Mesenchymal stem cell (in vitro differentiated cells and primary cell): ENCODE data around the gene TBC1D14.
A peak's percentile ranks its signal among the peaks of the same experiment; 100 is the strongest.

Experiments
- DNase-seq: peaks from one replicate; pipeline ENCODE4 v3.0.0-alpha.2; 2013
- H2AFZ ChIP-seq: one replicate; pipeline ENCODE4 v1.6.1; 2013; ENCODE audit warnings: low read depth, mild to moderate bottlenecking, control low read depth, inconsistent platforms, low read length, moderate library complexity
- H2AK5ac ChIP-seq: 2 replicates; pipeline ENCODE4 v1.6.1; 2013; ENCODE audit warnings: low read length, moderate library complexity, mild to moderate bottlenecking, inconsistent platforms; ENCODE audit not compliant: severe bottlenecking
- H2BK120ac ChIP-seq: one replicate; pipeline ENCODE4 v1.6.1; 2013; ENCODE audit warnings: low read depth, mild to moderate bottlenecking, inconsistent platforms, low read length, moderate library complexity
- H2BK12ac ChIP-seq, 2 experiments: one replicate each; pipeline ENCODE4 v1.6.1; 2013; ENCODE audit warnings: inconsistent platforms in 2 of 2, low read length in 2 of 2, mild to moderate bottlenecking in 2 of 2, moderate library complexity in 2 of 2, control low read depth in 1 of 2
- H2BK15ac ChIP-seq: one replicate; pipeline ENCODE4 v1.6.1; 2013; ENCODE audit warnings: mild to moderate bottlenecking, low read depth, inconsistent platforms; ENCODE audit not compliant: poor library complexity, severe bottlenecking
- H2BK5ac ChIP-seq: 2 replicates; pipeline ENCODE4 v1.6.1; 2013; ENCODE audit warnings: low read depth, mild to moderate bottlenecking, low read length, control low read depth, inconsistent platforms; ENCODE audit not compliant: poor library complexity, severe bottlenecking
- H3K14ac ChIP-seq, 2 experiments: one replicate each; pipeline ENCODE4 v1.6.1; 2013; ENCODE audit warnings: inconsistent platforms in 2 of 2, low read length in 2 of 2, control low read depth in 1 of 2, mild to moderate bottlenecking in 1 of 2, moderate library complexity in 1 of 2
- H3K18ac ChIP-seq, 2 experiments: one replicate each; pipeline ENCODE4 v1.6.1; 2013; ENCODE audit warnings: inconsistent platforms in 2 of 2, low read length in 2 of 2, control low read depth in 1 of 2, low read depth in 1 of 2, mild to moderate bottlenecking in 1 of 2
- H3K23ac ChIP-seq, 2 experiments: one replicate each; pipeline ENCODE4 v1.6.1; 2013; ENCODE audit warnings: inconsistent platforms in 2 of 2, low read length in 2 of 2, mild to moderate bottlenecking in 2 of 2, moderate library complexity in 2 of 2, control low read depth in 1 of 2
- H3K27ac ChIP-seq: 2 replicates; pipeline ENCODE4 v1.5.1; 2013; ENCODE audit warnings: mild to moderate bottlenecking, moderate library complexity, low read length, control low read depth, inconsistent platforms; ENCODE audit not compliant: poor library complexity, severe bottlenecking
- H3K27me3 ChIP-seq, 2 experiments: 2 replicates each; pipeline versions ENCODE4 v1.6.1 to v1.7.0; 2013; ENCODE audit warnings: low read length in 2 of 2, mild to moderate bottlenecking in 2 of 2, moderate library complexity in 2 of 2, control low read depth in 1 of 2, inconsistent platforms in 1 of 2; ENCODE audit not compliant: control insufficient read depth in 1 of 2, insufficient read depth in 1 of 2
- H3K36me3 ChIP-seq, 2 experiments: 2 replicates each; pipeline versions ENCODE4 v1.6.1 to v1.7.0; 2013; ENCODE audit warnings: low read length in 2 of 2, control low read depth in 1 of 2, inconsistent platforms in 1 of 2, low read depth in 1 of 2, mild to moderate bottlenecking in 1 of 2; ENCODE audit not compliant: insufficient read depth in 2 of 2, control insufficient read depth in 1 of 2
- H3K4ac ChIP-seq, 2 experiments: one replicate each; pipeline ENCODE4 v1.6.1; 2013; ENCODE audit warnings: inconsistent platforms in 2 of 2, low read length in 2 of 2, mild to moderate bottlenecking in 2 of 2, moderate library complexity in 2 of 2, control low read depth in 1 of 2, low read depth in 1 of 2
- H3K4me1 ChIP-seq: 2 replicates; pipeline ENCODE4 v1.6.1; 2013; ENCODE audit warnings: low read depth, low read length, control low read depth; ENCODE audit not compliant: control insufficient read depth, insufficient read depth
- H3K4me2 ChIP-seq: 2 replicates; pipeline ENCODE4 v1.6.1; 2013; ENCODE audit warnings: low read length, mild to moderate bottlenecking, inconsistent platforms; ENCODE audit not compliant: poor library complexity, severe bottlenecking
- H3K4me3 ChIP-seq, 2 experiments: 2 replicates each; pipeline versions ENCODE4 v1.5.1 to v1.7.0; 2013; ENCODE audit warnings: low read length in 2 of 2, mild to moderate bottlenecking in 2 of 2, control low read depth in 1 of 2, low read depth in 1 of 2; ENCODE audit not compliant: insufficient read depth in 1 of 2
- H3K79me1 ChIP-seq: replicated peaks from 2 replicates; pipeline ENCODE4 v1.6.1; 2013; ENCODE audit warnings: mild to moderate bottlenecking, control low read depth, low read length, inconsistent platforms; ENCODE audit not compliant: poor library complexity, severe bottlenecking
- H3K9ac ChIP-seq: 2 replicates; pipeline ENCODE4 v1.7.0; 2013; ENCODE audit warnings: mild to moderate bottlenecking, low read length, moderate library complexity
- H3K9me3 ChIP-seq: 2 replicates; pipeline ENCODE4 v1.7.0; 2013; ENCODE audit warnings: mild to moderate bottlenecking, low read length; ENCODE audit not compliant: control insufficient read depth
- H4K8ac ChIP-seq: one replicate; pipeline ENCODE4 v1.6.1; 2013; ENCODE audit warnings: inconsistent platforms, mild to moderate bottlenecking, low read length, moderate library complexity
- H4K91ac ChIP-seq: one replicate; pipeline ENCODE4 v1.6.1; 2013; ENCODE audit warnings: mild to moderate bottlenecking, low read length, inconsistent platforms
- WGBS: methylation state at CpG from one replicate; pipeline ENCODE4 v1.1.7; 2013; ENCODE audit warnings: mixed read lengths; 5-methylcytosine and 5-hydroxymethylcytosine counted together

The TBC1D14 gene

DNA sequence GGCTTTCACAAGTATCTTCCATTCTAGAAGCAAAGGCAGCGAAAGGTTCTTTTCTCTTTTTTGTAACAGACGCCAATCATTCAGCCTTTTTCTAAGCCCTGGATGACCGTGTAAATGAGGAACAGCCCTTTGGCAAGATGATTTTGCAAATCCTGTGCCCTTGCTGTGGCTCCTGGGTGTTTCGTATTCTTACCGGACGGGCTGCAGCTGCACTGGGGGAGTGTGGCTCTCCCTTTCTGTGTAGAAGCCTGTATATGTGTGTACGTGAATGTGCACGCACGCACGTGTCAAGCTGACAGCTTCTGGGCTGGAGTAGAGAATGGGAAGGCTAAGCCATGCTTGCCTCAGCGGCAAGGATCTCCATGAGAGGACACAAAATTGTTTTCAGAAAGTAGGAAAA lies 150.0 kb downstream of the TBC1D14 start:
- no peak overlapping the region for H4K91ac ChIP-seq
- H2BK5ac ChIP-seq = no peak overlapping the region
- H4K8ac ChIP-seq = peak overlapping the region; percentile 69
- no peak overlapping the region for H3K4me2 ChIP-seq
- no peak overlapping the region for H3K14ac ChIP-seq
- H3K36me3 ChIP-seq = peaks cover 56 to 86% of the 10 kb centered on the region in 2 experiments
- H3K18ac ChIP-seq = no peak overlapping the region
- H2AK5ac ChIP-seq = peak overlapping the region; percentile 21
- H2BK15ac ChIP-seq = no peak overlapping the region
- H3K27ac ChIP-seq = no peak overlapping the region
- H3K4me1 ChIP-seq = peaks cover 2% of the 10 kb centered on the region
- H2BK120ac ChIP-seq = no peak overlapping the region
- H3K4me3 ChIP-seq = no peak overlapping the region
- no peak overlapping the region for H3K4ac ChIP-seq
- H3K27me3 ChIP-seq = no peaks in the 10 kb centered on the region
- no peak overlapping the region for H2AFZ ChIP-seq
- no peak overlapping the region for H3K9ac ChIP-seq
- H3K79me1 ChIP-seq = peaks cover 41% of the 10 kb centered on the region
- H3K9me3 ChIP-seq = no peaks in the 10 kb centered on the region
- no peak overlapping the region for H2BK12ac ChIP-seq
- no peak for DNase-seq
- WGBS = 96% methylated on average over 8 of the region's 11 CpGs
- H3K23ac ChIP-seq = no peak overlapping the region

GRCh38 chr4:7060346-7061150 lies 150.9 kb downstream of the TBC1D14 start:
- H3K9me3 ChIP-seq = no peaks in the 10 kb centered on the region
- no peak overlapping the region for H2BK5ac ChIP-seq
- H3K9ac ChIP-seq = no peak overlapping the region
- no peak overlapping the region for H3K14ac ChIP-seq
- WGBS = 96% methylated on average over 20 of the region's 20 CpGs
- H2BK120ac ChIP-seq = no peak overlapping the region
- no peaks in the 10 kb centered on the region for H3K27me3 ChIP-seq
- no peak overlapping the region for H3K4me3 ChIP-seq
- H3K4ac ChIP-seq = no peak overlapping the region
- H3K4me2 ChIP-seq = no peak overlapping the region
- H3K79me1 ChIP-seq = peaks cover 35% of the 10 kb centered on the region
- no peak overlapping the region for H2BK15ac ChIP-seq
- H4K8ac ChIP-seq = no peak overlapping the region
- DNase-seq = no peak
- no peak overlapping the region for H2BK12ac ChIP-seq
- H3K27ac ChIP-seq = no peak overlapping the region
- peaks cover 50 to 81% of the 10 kb centered on the region in 2 experiments for H3K36me3 ChIP-seq
- no peak overlapping the region for H3K23ac ChIP-seq
- no peaks in the 10 kb centered on the region for H3K4me1 ChIP-seq
- no peak overlapping the region for H4K91ac ChIP-seq
- no peak overlapping the region for H2AFZ ChIP-seq
- no peak overlapping the region for H3K18ac ChIP-seq
- H2AK5ac ChIP-seq = no peak overlapping the region

DNA sequence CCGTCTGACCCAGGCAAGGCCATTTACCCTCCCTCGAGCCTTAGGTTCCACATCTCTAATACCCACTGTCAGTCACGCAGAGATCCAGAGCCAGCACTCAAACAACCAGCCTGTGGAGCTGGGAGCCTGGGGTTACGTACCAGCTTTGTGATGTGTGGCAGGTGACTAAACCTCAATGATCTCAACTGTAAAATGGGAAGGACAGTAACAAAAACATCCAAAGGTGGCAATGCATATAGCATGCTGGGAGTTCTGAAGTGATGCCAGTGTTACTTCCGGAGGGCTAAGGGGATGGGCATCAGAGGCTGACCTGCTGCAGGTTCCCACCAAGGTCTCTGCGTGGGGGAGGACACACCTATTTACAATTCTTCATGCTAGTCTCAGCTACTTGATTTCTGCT lies 152.2 kb downstream of the TBC1D14 start:
- no peaks in the 10 kb centered on the region for H3K9me3 ChIP-seq
- H3K18ac ChIP-seq = no peak overlapping the region
- H3K27me3 ChIP-seq = no peaks in the 10 kb centered on the region
- H3K23ac ChIP-seq = no peak overlapping the region
- H2BK5ac ChIP-seq = no peak overlapping the region
- H3K4me2 ChIP-seq = no peak overlapping the region
- no peak overlapping the region for H4K91ac ChIP-seq
- H3K9ac ChIP-seq = no peak overlapping the region
- H2AK5ac ChIP-seq = no peak overlapping the region
- H2AFZ ChIP-seq = no peak overlapping the region
- H3K36me3 ChIP-seq = peaks cover 39 to 72% of the 10 kb centered on the region in 2 experiments
- no peak overlapping the region for H3K4me3 ChIP-seq
- 98% methylated on average over 5 of the region's 6 CpGs for WGBS
- no peak overlapping the region for H2BK120ac ChIP-seq
- no peak overlapping the region for H3K27ac ChIP-seq
- H3K14ac ChIP-seq = no peak overlapping the region
- DNase-seq = no peak
- H4K8ac ChIP-seq = no peak overlapping the region
- no peak overlapping the region for H3K4ac ChIP-seq
- peaks cover 3% of the 10 kb centered on the region for H3K4me1 ChIP-seq
- H3K79me1 ChIP-seq = peaks cover 28% of the 10 kb centered on the region
- H2BK15ac ChIP-seq = no peak overlapping the region
- H2BK12ac ChIP-seq = no peak overlapping the region

GRCh38 chr4:7062816-7063215 lies 153.2 kb downstream of the TBC1D14 start:
- Histone ChIP-seq H3K27me3 (no peaks in the 10 kb centered on the region), H4K8ac (no peak overlapping the region), H3K4me2 (no peak overlapping the region), H3K14ac (no peak overlapping the region), H2AK5ac (no peak overlapping the region), H3K18ac (no peak overlapping the region), H3K4ac (no peak overlapping the region), H2BK12ac (no peak overlapping the region), H2BK120ac (no peak overlapping the region), H3K9ac (no peak overlapping the region), H3K4me3 (no peak overlapping the region), H3K27ac (no peak overlapping the region), H3K23ac (no peak overlapping the region), H4K91ac (no peak overlapping the region), H3K79me1 (peaks cover 33% of the 10 kb centered on the region), H2BK5ac (no peak overlapping the region), H2BK15ac (no peak overlapping the region), H3K4me1 (peaks cover 3% of the 10 kb centered on the region), H2AFZ (no peak overlapping the region), H3K36me3 (peaks cover 43 to 66% of the 10 kb centered on the region in 2 experiments), H3K9me3 (no peaks in the 10 kb centered on the region)
- DNase-seq = no peak
- 99% methylated on average over 4 of the region's 4 CpGs for WGBS
